ENCODE results near the gene GALR2. TPM values are rescaled to one million over a fixed set of nuclear protein-coding genes. Genes with fewer than 3 reads are reported as not detected.

Gene GALR2
- total and polyA plus RNA-seq, 7 donors: 0.05 to 0.22 (median 0.14) TPM; not detected in 3

DNA sequence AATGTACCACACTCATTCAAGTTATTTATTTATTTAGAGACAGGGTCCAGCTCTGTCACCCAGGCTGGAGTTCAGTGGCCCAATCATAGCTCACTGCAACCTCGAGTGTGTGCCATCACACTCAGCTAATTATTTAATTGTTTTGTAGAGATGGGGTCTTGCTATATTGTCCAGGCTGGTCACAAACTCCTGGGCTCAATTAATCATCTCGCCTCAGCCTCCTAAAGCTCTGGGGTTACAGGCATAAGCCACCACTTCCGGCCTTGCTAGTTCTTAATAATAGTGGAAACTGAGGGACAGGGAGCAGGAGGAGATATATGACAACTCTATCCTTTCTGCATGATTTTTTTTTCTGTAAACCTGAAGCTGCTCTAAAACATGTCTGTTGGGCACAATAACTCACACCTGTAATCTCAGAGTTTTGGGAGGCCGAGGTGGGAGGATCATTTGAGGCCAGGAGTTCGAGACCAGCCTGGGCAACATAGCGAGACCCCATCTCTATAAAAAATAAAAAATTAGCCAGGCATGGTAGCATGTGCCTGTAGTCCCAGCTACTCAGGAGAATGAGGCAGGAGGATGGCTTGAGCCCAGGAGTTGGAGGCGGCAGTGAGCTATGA, 40.7 kb downstream of the GALR2 start:
- ATAC-seq (no peak), DNase-seq (no peak)
- H3K36me3 ChIP-seq (ENCODE audit: insufficient read depth in 1 of 2, low read depth in 1 of 2): no peaks in the 10 kb centered on the region
- intact Hi-C loops (cut with DNase I): no loop called here
- no peaks in the 10 kb centered on the region for H3K4me1 ChIP-seq
- whole genome bisulfite sequencing, 3 donors: 87 to 91% (median 91%) methylated on average over 7 of the region's 7 CpGs
- no peak overlapping the region for H3K27ac ChIP-seq
- no peak overlapping the region for H3K4me3 ChIP-seq
- no peak for TF ChIP-seq CTCF (IDR thresholded peaks at IDR 0.05)
- H3K27me3 ChIP-seq (ENCODE audit: insufficient read depth in 3 of 3, low read length in 2 of 3): no peaks in the 10 kb centered on the region
- H3K9me3 ChIP-seq: no peaks in the 10 kb centered on the region

DNA sequence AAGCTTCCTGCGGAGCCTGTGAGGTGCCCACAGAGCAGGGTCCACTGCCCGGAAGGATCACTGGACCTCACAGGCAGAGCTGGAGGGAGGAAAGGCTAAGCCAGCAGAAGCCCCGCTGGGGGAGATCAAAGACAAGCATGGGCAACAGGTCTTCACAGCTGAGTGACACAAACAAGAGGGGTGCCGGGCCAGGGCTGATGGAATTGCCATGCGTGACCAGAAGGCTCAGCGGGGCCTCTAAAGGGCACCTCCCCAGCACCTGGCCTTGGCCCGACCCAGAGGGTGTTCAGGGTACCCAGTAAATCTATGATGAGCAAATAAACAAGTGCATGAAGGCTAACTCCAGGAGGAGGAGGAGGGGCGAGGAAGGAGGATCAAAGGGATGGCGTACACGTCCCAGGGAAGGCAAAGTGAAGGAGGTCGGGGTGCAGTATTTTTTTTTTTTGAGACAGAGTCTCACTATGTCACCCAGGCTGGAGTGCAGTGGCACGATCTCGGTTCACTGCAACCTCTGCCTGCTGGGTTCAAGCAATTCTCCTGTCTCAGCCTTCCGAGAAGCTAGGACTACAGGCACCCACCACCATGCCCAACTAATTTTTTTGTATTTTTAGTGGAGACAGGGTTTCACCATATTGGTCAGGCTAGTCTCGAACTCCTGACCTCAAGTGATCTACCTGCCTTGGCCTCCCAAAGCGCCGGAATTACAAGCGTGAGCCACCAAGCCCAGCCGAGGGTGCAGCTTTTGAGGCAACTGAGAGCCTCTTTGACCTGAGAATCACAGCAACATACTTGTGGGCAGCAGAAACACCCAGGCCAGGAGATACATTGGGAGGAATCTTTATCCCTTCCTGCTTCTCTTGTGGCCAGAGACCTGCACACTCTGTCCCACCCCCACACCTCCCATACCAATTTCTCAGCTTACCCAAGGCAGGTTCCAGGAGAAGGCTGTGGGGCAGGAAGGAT, 45.1 kb downstream of the GALR2 start:
- ATAC-seq: no peak
- WGBS, 3 donors: 77 to 80% (median 77%) methylated on average over 19 of the region's 19 CpGs
- Histone ChIP-seq H3K4me3 (no peak overlapping the region), H3K27ac (no peak overlapping the region), H3K9me3 (no peaks in the 10 kb centered on the region), H3K36me3 (ENCODE audit: insufficient read depth in 1 of 2, low read depth in 1 of 2) (no peaks in the 10 kb centered on the region), H3K27me3 (ENCODE audit: insufficient read depth in 3 of 3, low read length in 2 of 3) (no peaks in the 10 kb centered on the region), H3K4me1 (no peaks in the 10 kb centered on the region)
- DNase-seq: no peak
- TF ChIP-seq CTCF (IDR thresholded peaks at IDR 0.05): no peak
- intact Hi-C loops (cut with DNase I): loop anchor here in 1 of 2 donors (2.0 to 5.0 kb wide), 2 partner anchors 159 to 178 kb away; no protein-coding TSS in a partner anchor

- no peaks in the 10 kb centered on the region for H3K9me3 ChIP-seq
- no peaks in the 10 kb centered on the region for H3K36me3 ChIP-seq (ENCODE audit: insufficient read depth in 1 of 2, low read depth in 1 of 2)
- TF ChIP-seq CTCF (IDR thresholded peaks at IDR 0.05): no peak
- WGBS, 3 donors: 92 to 97% (median 95%) methylated on average over 5 of the region's 5 CpGs
- DNase-seq: no peak
- H3K4me1 ChIP-seq: no peaks in the 10 kb centered on the region
- H3K27me3 ChIP-seq (ENCODE audit: insufficient read depth in 3 of 3, low read length in 2 of 3): no peaks in the 10 kb centered on the region
- H3K4me3 ChIP-seq: no peak overlapping the region
- intact Hi-C loops (cut with DNase I): loop anchor here (1.0 to 5.0 kb wide), 4 partner anchors 158 to 180 kb away; no protein-coding TSS in a partner anchor
- ATAC-seq: no peak
- H3K27ac ChIP-seq: no peak overlapping the region
Observed at GRCh38 chr17:76120658-76121008, 46.1 kb downstream of the GALR2 start.

DNA sequence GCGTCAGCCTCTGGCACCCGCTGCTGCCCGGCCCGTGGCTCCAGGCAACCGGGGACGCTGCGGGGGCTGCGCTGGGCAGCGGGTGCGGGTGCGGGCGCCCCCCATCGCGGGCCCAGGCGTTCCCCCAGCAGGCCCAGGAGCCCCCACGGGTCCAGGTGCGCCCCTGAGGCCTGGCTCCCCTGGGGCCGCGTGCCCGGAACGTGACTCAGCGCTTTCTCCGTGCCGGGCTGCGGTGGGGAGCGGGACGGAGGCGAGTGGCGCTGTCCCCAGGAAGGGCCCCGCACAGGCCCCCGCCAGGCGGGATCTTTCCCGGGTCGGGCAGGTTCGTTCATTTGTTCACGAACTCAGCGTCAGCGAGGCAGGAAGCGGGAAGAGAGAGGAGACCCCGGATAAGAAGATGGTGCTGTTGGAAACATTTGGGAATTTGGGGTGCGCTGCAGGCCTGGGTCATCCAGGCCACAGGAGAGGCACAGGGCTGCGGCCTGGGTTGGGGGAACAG, 47.4 kb downstream of the GALR2 start:
- ATAC-seq (peak; percentile 44 to 64 (median 46)), DNase-seq (peak in 1 of 2 donors; percentile 57)
- no peak for TF ChIP-seq CTCF (IDR thresholded peaks at IDR 0.05)
- Histone ChIP-seq H3K9me3 (no peaks in the 10 kb centered on the region), H3K36me3 (ENCODE audit: insufficient read depth in 1 of 2, low read depth in 1 of 2) (no peaks in the 10 kb centered on the region), H3K27me3 (ENCODE audit: insufficient read depth in 3 of 3, low read length in 2 of 3) (no peaks in the 10 kb centered on the region), H3K27ac (peak overlapping the region; percentile 46), H3K4me3 (peak overlapping the region; percentile 64), H3K4me1 (no peaks in the 10 kb centered on the region)
- WGBS, 3 donors: 39 to 55% (median 43%) methylated on average over 27 to 42 of the region's 42 CpGs
- intact Hi-C loops (cut with DNase I): loop anchor here (1.0 to 5.0 kb wide), 5 partner anchors 59 to 178 kb away; no protein-coding TSS in a partner anchor
